ENCODE results near the gene TRUB1. TPM values are rescaled to one million over a fixed set of nuclear protein-coding genes. Genes with fewer than 3 reads are reported as not detected.

The TRUB1 gene
- total RNA-seq, 6 donors from 2014 or later, result 10.1 to 68.0 (median 15.0) TPM

DNA sequence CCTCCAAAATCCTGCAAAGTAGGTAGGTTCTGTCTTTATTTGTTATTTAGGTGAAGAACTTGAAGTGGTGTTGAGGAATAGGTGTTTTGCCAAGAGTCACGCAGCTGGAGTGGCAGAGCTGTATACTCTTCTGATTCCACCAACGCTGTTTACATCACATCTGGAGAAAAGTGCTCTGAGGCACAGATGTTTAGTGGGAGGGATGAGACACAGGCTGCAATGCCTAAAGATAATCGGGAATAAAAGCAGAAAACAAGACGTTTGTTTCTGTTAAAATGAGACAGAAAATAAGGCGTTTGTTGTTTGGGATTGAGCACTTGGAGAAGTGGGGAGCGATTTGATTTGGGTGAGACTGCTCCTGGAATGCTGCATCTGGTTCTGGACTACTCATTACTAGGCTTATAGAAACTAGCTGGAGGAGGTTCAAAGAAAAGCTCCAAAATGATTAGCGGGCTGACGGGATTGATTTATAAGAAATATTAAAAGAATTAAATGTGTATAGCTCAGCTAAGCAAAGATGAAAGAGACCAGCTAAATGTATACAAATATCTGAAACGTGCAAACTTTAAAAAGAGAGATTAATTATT is 54.3 kb downstream of the TRUB1 start:
- TF ChIP-seq POLR2AphosphoS5 (IDR thresholded peaks at IDR 0.05), result no peak
- TF ChIP-seq, protein P1, sequence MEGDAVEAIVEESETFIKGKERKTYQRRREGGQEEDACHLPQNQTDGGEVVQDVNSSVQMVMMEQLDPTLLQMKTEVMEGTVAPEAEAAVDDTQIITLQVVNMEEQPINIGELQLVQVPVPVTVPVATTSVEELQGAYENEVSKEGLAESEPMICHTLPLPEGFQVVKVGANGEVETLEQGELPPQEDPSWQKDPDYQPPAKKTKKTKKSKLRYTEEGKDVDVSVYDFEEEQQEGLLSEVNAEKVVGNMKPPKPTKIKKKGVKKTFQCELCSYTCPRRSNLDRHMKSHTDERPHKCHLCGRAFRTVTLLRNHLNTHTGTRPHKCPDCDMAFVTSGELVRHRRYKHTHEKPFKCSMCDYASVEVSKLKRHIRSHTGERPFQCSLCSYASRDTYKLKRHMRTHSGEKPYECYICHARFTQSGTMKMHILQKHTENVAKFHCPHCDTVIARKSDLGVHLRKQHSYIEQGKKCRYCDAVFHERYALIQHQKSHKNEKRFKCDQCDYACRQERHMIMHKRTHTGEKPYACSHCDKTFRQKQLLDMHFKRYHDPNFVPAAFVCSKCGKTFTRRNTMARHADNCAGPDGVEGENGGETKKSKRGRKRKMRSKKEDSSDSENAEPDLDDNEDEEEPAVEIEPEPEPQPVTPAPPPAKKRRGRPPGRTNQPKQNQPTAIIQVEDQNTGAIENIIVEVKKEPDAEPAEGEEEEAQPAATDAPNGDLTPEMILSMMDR (IDR thresholded peaks at IDR 0.05), result no peak
- TF ChIP-seq EP300 (IDR thresholded peaks at IDR 0.05), result no peak
- no peak for ATAC-seq (ENCODE audit: low FRiP score in 2 of 2)
- no peaks in the 10 kb centered on the region for H3K9me3 ChIP-seq
- WGBS, 2 donors, result 80% methylated on average over 9 of the region's 9 CpGs
- H3K36me3 ChIP-seq, result no peaks in the 10 kb centered on the region
- no peak overlapping the region for H3K27ac ChIP-seq
- H3K27me3 ChIP-seq, result no peaks in the 10 kb centered on the region
- DNase-seq, result no peak
- H3K4me3 ChIP-seq, result no peak overlapping the region
- no peaks in the 10 kb centered on the region for H3K4me1 ChIP-seq

- WGBS, 2 donors, result 74 to 81% methylated on average over 6 of the region's 6 CpGs
- no peaks in the 10 kb centered on the region for H3K36me3 ChIP-seq
- no peak overlapping the region for H3K27ac ChIP-seq
- no peaks in the 10 kb centered on the region for H3K27me3 ChIP-seq
- no peaks in the 10 kb centered on the region for H3K4me1 ChIP-seq
- ATAC-seq (ENCODE audit: low FRiP score in 2 of 2) (no peak), DNase-seq (no peak)
- no peaks in the 10 kb centered on the region for H3K9me3 ChIP-seq
- TF ChIP-seq POLR2AphosphoS5 (IDR thresholded peaks at IDR 0.05) (no peak), EP300 (IDR thresholded peaks at IDR 0.05) (no peak)
- TF ChIP-seq, protein P1 (IDR thresholded peaks at IDR 0.05), result no peak
- no peak overlapping the region for H3K4me3 ChIP-seq
Observed at GRCh38 chr10:114995468-114996247, 57.7 kb downstream of the TRUB1 start.

DNA sequence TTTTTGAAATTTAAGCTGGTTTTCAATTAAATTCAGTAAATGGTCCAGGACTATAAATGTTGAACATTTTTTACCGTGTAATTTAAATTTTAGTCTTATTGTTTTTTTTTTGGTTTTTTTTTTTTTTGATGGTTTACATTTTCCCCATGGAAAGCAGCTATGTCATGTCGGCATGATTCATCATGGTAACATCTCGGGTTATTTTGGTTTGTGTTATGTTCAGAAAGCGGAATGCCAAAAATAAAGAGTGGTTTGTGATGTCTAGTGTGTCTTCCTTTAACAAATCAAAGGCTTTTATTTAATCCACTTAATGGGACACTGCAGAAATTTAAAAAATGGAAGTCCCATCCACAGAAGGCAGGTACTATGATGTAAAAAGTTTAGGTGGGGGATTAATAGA is 58.5 kb downstream of the TRUB1 start:
- H3K9me3 ChIP-seq, result no peaks in the 10 kb centered on the region
- no peak for ATAC-seq (ENCODE audit: low FRiP score in 2 of 2)
- TF ChIP-seq EP300 (IDR thresholded peaks at IDR 0.05) (no peak), POLR2A (IDR thresholded peaks at IDR 0.05) (no peak), POLR2AphosphoS5 (IDR thresholded peaks at IDR 0.05) (no peak)
- TF ChIP-seq, protein P1 (IDR thresholded peaks at IDR 0.05), result no peak
- H3K4me1 ChIP-seq, result no peaks in the 10 kb centered on the region
- WGBS, 2 donors, result 87 to 88% methylated on average over 4 of the region's 4 CpGs
- no peak for DNase-seq
- no peaks in the 10 kb centered on the region for H3K36me3 ChIP-seq
- no peak overlapping the region for H3K4me3 ChIP-seq
- no peaks in the 10 kb centered on the region for H3K27me3 ChIP-seq
- H3K27ac ChIP-seq, result no peak overlapping the region

DNA sequence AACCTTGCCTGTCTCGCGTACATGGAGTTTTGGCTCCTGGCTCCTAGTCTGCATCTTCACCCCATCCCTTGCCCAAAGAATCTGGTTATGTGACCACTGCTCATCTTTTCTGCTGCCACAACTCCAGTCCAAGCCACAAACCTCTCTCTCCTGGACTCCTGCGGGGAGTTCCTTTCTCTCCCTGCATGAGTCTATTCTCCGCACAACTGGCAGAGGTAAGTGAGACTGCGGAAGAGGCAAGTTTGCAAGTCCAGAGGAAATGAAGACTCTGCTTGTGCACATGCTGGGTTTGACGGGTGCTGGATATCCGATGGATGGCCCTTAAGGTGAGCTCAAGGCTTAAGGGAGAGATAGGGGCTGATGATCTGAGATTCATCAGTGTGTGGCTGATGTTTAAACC is 61.0 kb downstream of the TRUB1 start:
- DNase-seq, result no peak
- WGBS, 2 donors, result 97% methylated on average over 7 of the region's 7 CpGs
- Histone ChIP-seq H3K4me1 (peaks cover 0 to 8% (median 0%) of the 10 kb centered on the region in 4 donors), H3K27me3 (no peaks in the 10 kb centered on the region), H3K9me3 (no peaks in the 10 kb centered on the region), H3K27ac (no peak overlapping the region), H3K4me3 (no peak overlapping the region), H3K36me3 (no peaks in the 10 kb centered on the region)
- ATAC-seq (ENCODE audit: low FRiP score in 2 of 2), result no peak
- TF ChIP-seq, protein P1 (IDR thresholded peaks at IDR 0.05), result no peak
- TF ChIP-seq EP300 (IDR thresholded peaks at IDR 0.05), result no peak
- TF ChIP-seq POLR2AphosphoS5 (IDR thresholded peaks at IDR 0.05), result no peak
